Measurements from ENCODE around the gene MAP3K5. TPM values are rescaled to one million over a fixed set of nuclear protein-coding genes. Genes with fewer than 3 reads are reported as not detected.
A peak's percentile ranks its signal among the peaks of the same experiment; 100 is the strongest.

MAP3K5 gene
- total RNA-seq, 2 experiments from 2014 or later = 9.4 to 9.7 TPM

GRCh38 chr6:136662347-136663237 lies 129.7 kb downstream of the MAP3K5 start:
- no peak for DNase-seq
- CTCF ChIA-PET = no interaction called here
- H3K4me3 Mint-ChIP-seq = no peak overlapping the region
- H3K9me3 Mint-ChIP-seq = no peaks in the 10 kb centered on the region
- H3K36me3 Mint-ChIP-seq (ENCODE audit: low read depth) = no peaks in the 10 kb centered on the region
- no peaks in the 10 kb centered on the region for H3K27me3 Mint-ChIP-seq (ENCODE audit: low read depth)
- intact Hi-C loops (cut with micrococcal nuclease) = loop anchor here (5.0 kb wide), 1 partner anchor 80 kb away; no protein-coding TSS in a partner anchor
- H3K4me1 Mint-ChIP-seq (ENCODE audit: low read depth) = no peaks in the 10 kb centered on the region
- no peak overlapping the region for H3K27ac Mint-ChIP-seq

GRCh38 chr6:136660727-136661126 lies 131.6 kb downstream of the MAP3K5 start:
- CTCF ChIA-PET = no interaction called here
- Mint-ChIP-seq H3K4me3 (no peak overlapping the region), H3K9me3 (no peaks in the 10 kb centered on the region), H3K36me3 (ENCODE audit: low read depth) (no peaks in the 10 kb centered on the region), H3K27ac (no peak overlapping the region), H3K27me3 (ENCODE audit: low read depth) (no peaks in the 10 kb centered on the region), H3K4me1 (ENCODE audit: low read depth) (no peaks in the 10 kb centered on the region)
- intact Hi-C loops (cut with micrococcal nuclease) = loop anchor here (5.0 kb wide), 1 partner anchor 82 kb away; no protein-coding TSS in a partner anchor
- DNase-seq = no peak

DNA sequence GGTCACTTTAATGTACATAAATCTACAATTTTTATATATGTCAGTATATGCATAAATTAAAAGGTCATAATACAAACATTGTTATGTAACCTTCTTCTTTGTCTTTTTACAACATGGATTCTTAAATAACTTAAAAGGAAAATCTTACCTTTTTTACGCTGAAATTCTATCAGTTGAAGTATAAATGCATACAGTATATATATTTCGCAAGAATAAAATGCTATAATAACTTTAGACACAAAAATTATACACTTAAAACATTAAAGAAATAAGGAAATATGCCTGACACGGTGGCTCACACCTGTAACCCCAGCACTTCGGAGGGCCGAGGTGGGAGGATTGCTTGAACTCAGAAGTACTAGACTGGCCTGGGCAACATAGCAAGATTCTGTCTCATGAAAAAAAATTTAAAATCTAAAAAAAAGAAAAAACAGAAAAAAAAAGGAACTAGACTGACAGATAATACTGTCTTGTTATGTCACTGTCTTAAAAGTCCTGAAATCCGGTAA lies 132.2 kb downstream of the MAP3K5 start:
- H3K4me1 Mint-ChIP-seq (ENCODE audit: low read depth) = no peaks in the 10 kb centered on the region

DNA sequence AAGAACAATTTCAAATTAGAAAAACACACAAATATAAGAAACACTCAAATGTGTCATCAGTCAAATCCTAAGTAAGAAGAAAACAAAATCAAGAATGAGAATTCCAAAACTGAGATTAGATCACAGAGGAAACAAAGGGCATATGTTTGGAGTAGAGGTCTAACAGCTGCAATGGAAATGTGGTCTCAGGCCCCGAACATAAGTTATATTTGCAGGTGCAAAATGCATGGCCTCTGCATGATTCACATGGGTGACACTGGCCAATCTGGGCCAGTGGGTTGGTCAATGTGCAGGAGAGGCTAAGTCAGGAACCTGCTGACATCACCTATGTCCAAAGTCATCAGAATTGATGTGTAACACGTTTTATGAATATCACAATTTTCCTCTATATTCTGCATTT lies 133.6 kb downstream of the MAP3K5 start:
- H3K4me3 Mint-ChIP-seq = no peak overlapping the region
- no peaks in the 10 kb centered on the region for H3K9me3 Mint-ChIP-seq
- no peaks in the 10 kb centered on the region for H3K36me3 Mint-ChIP-seq (ENCODE audit: low read depth)
- CTCF ChIA-PET = interaction anchor here (0.6 to 1.1 kb wide), 3 partner anchors 134 to 208 kb away, joined by 3 to 10 read pairs (median 4); partner anchors contain the start of gene MAP3K5
- no peak for DNase-seq
- no peaks in the 10 kb centered on the region for H3K4me1 Mint-ChIP-seq (ENCODE audit: low read depth)
- intact Hi-C loops (cut with micrococcal nuclease) = no loop called here
- no peaks in the 10 kb centered on the region for H3K27me3 Mint-ChIP-seq (ENCODE audit: low read depth)
- no peak overlapping the region for H3K27ac Mint-ChIP-seq

More for the DNA sequence above, 132.2 kb downstream of the MAP3K5 start:
- DNase-seq = no peak
- intact Hi-C loops (cut with micrococcal nuclease) = loop anchor here (5.0 kb wide), 1 partner anchor 82 kb away; no protein-coding TSS in a partner anchor
- CTCF ChIA-PET = no interaction called here
- H3K27ac Mint-ChIP-seq = no peak overlapping the region
- H3K36me3 Mint-ChIP-seq (ENCODE audit: low read depth) = no peaks in the 10 kb centered on the region
- no peaks in the 10 kb centered on the region for H3K27me3 Mint-ChIP-seq (ENCODE audit: low read depth)
- H3K4me3 Mint-ChIP-seq = no peak overlapping the region
- H3K9me3 Mint-ChIP-seq = no peaks in the 10 kb centered on the region

GRCh38 chr6:136657666-136658065 lies 134.6 kb downstream of the MAP3K5 start:
- Mint-ChIP-seq H3K9me3 (no peaks in the 10 kb centered on the region), H3K4me3 (no peak overlapping the region), H3K27ac (no peak overlapping the region), H3K36me3 (ENCODE audit: low read depth) (no peaks in the 10 kb centered on the region), H3K27me3 (ENCODE audit: low read depth) (no peaks in the 10 kb centered on the region), H3K4me1 (ENCODE audit: low read depth) (no peaks in the 10 kb centered on the region)
- no peak for DNase-seq
- CTCF ChIA-PET = interaction anchor here (1.6 kb wide), 1 partner anchor 13 kb away, joined by 7 read pairs; no protein-coding TSS in a partner anchor
- intact Hi-C loops (cut with micrococcal nuclease) = no loop called here

DNA sequence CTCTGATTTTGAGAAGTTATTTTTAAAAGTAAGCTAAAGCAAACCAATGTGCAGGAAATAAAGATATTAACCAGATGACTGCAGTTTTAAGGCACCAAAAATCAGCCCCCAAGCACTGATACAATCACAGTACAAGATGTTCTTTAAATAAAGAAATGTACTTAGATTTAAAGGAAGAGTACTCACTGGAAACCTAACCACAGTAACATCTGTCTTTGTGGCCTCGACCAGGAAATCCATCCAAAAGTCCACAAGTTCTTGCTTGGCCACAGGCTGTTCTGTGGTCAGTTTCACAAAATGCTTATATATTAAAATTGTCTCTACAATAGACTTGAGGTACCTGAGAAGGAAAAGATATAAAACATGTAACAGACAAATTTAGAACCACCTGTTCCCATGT lies 136.2 kb downstream of the MAP3K5 start:
- CTCF ChIA-PET = interaction anchor here (0.7 to 1.9 kb wide), 3 partner anchors 9 to 136 kb away, joined by 3 to 13 read pairs (median 3); partner anchors contain the start of gene MAP3K5
- no peaks in the 10 kb centered on the region for H3K27me3 Mint-ChIP-seq (ENCODE audit: low read depth)
- DNase-seq = no peak
- H3K4me1 Mint-ChIP-seq (ENCODE audit: low read depth) = no peaks in the 10 kb centered on the region
- H3K27ac Mint-ChIP-seq = no peak overlapping the region
- intact Hi-C loops (cut with micrococcal nuclease) = no loop called here
- no peak overlapping the region for H3K4me3 Mint-ChIP-seq
- no peaks in the 10 kb centered on the region for H3K36me3 Mint-ChIP-seq (ENCODE audit: low read depth)
- H3K9me3 Mint-ChIP-seq = no peaks in the 10 kb centered on the region

DNA sequence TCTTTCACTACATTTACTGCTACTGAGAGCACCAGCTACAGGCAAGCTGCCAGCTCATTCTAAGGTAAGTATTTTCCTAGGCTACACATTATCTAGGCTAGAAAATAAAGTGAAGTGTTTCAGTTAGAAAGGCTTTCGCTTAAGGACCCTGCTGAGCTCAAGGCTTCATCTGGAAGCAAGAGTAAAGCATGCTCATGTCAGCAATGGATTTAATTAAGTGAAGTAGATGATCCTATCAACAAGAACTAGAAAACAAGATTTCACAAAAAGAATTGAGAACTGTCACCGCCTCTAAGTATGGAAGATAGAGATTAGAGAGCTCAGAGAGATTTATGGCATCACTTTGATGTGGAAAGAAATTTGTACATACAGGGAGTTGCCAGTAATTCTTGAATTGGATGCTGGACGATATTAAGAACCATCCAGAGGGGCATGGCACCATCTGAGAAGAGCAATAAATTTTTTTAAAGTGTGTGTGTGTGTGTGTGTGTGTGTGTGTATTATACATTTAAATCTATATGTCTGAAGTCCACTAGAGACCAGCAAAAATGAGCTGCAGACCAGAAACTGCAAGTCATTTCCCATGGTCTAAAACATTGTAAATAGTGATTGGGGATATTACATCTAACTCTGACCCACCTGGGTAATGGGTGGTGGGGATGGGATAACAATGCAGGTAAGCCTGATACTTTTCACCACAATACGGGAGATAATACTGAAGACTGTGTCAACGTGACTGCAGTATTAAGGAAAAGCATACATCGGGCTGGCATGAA lies 136.8 kb downstream of the MAP3K5 start:
- Mint-ChIP-seq H3K4me3 (no peak overlapping the region), H3K9me3 (no peaks in the 10 kb centered on the region), H3K27me3 (ENCODE audit: low read depth) (no peaks in the 10 kb centered on the region), H3K4me1 (ENCODE audit: low read depth) (no peaks in the 10 kb centered on the region), H3K27ac (no peak overlapping the region), H3K36me3 (ENCODE audit: low read depth) (no peaks in the 10 kb centered on the region)
- intact Hi-C loops (cut with micrococcal nuclease) = no loop called here
- DNase-seq = no peak
- CTCF ChIA-PET = interaction anchor here (0.6 to 1.9 kb wide), 4 partner anchors 10 to 136 kb away, joined by 3 to 13 read pairs (median 3); partner anchors contain the start of gene MAP3K5

- H3K4me3 Mint-ChIP-seq = no peak overlapping the region
- no peaks in the 10 kb centered on the region for H3K4me1 Mint-ChIP-seq (ENCODE audit: low read depth)
- no peaks in the 10 kb centered on the region for H3K36me3 Mint-ChIP-seq (ENCODE audit: low read depth)
- CTCF ChIA-PET = interaction anchor here (1.0 kb wide), 1 partner anchor 10 kb away, joined by 3 read pairs; no protein-coding TSS in a partner anchor
- no peaks in the 10 kb centered on the region for H3K9me3 Mint-ChIP-seq
- no peak for DNase-seq
- H3K27me3 Mint-ChIP-seq (ENCODE audit: low read depth) = no peaks in the 10 kb centered on the region
- intact Hi-C loops (cut with micrococcal nuclease) = no loop called here
- H3K27ac Mint-ChIP-seq = no peak overlapping the region
Observed at GRCh38 chr6:136654086-136654485, 138.2 kb downstream of the MAP3K5 start.

- Mint-ChIP-seq H3K36me3 (ENCODE audit: low read depth) (no peaks in the 10 kb centered on the region), H3K27me3 (ENCODE audit: low read depth) (no peaks in the 10 kb centered on the region), H3K9me3 (no peaks in the 10 kb centered on the region), H3K4me3 (no peak overlapping the region), H3K4me1 (ENCODE audit: low read depth) (no peaks in the 10 kb centered on the region), H3K27ac (no peak overlapping the region)
- intact Hi-C loops (cut with micrococcal nuclease) = no loop called here
- no peak for DNase-seq
- CTCF ChIA-PET = no interaction called here
Observed at GRCh38 chr6:136652656-136653055, 139.6 kb downstream of the MAP3K5 start.

- Mint-ChIP-seq H3K4me3 (no peak overlapping the region), H3K36me3 (ENCODE audit: low read depth) (no peaks in the 10 kb centered on the region), H3K4me1 (ENCODE audit: low read depth) (no peaks in the 10 kb centered on the region), H3K9me3 (no peaks in the 10 kb centered on the region), H3K27me3 (ENCODE audit: low read depth) (no peaks in the 10 kb centered on the region), H3K27ac (no peak overlapping the region)
- CTCF ChIA-PET = interaction anchor here (12.7 kb wide), 1 partner anchor 138 kb away, joined by 328 read pairs; the partner anchor contains the start of gene MAP3K5
- intact Hi-C loops (cut with micrococcal nuclease) = no loop called here
- DNase-seq = no peak
Observed at GRCh38 chr6:136651982-136652381, 140.3 kb downstream of the MAP3K5 start.

GRCh38 chr6:136647363-136647852 lies 144.9 kb downstream of the MAP3K5 start:
- Mint-ChIP-seq H3K27me3 (ENCODE audit: low read depth) (no peaks in the 10 kb centered on the region), H3K9me3 (no peaks in the 10 kb centered on the region), H3K4me3 (no peak overlapping the region), H3K4me1 (ENCODE audit: low read depth) (no peaks in the 10 kb centered on the region), H3K36me3 (ENCODE audit: low read depth) (no peaks in the 10 kb centered on the region), H3K27ac (no peak overlapping the region)
- CTCF ChIA-PET = interaction anchor here (8.7 to 12.7 kb wide), 2 partner anchors 142 to 149 kb away, joined by 70 to 328 read pairs; partner anchors contain the start of gene MAP3K5
- DNase-seq = peak; percentile 73
- intact Hi-C loops (cut with micrococcal nuclease) = loop anchor here (1.0 kb wide), 2 partner anchors 53 to 104 kb away; no protein-coding TSS in a partner anchor

GRCh38 chr6:136646377-136646776 lies 145.9 kb downstream of the MAP3K5 start:
- intact Hi-C loops (cut with micrococcal nuclease) = no loop called here
- DNase-seq = no peak
- Mint-ChIP-seq H3K36me3 (ENCODE audit: low read depth) (no peaks in the 10 kb centered on the region), H3K27ac (no peak overlapping the region), H3K27me3 (ENCODE audit: low read depth) (no peaks in the 10 kb centered on the region), H3K9me3 (no peaks in the 10 kb centered on the region), H3K4me1 (ENCODE audit: low read depth) (no peaks in the 10 kb centered on the region), H3K4me3 (no peak overlapping the region)
- CTCF ChIA-PET = interaction anchor here (2.2 to 12.7 kb wide), 3 partner anchors 126 to 150 kb away, joined by 11 to 328 read pairs (median 70); partner anchors contain the start of gene MAP3K5
